LHCN-M2 (cell line): ENCODE results near the gene TBX20. TPM values are rescaled to one million over a fixed set of nuclear protein-coding genes. Genes with fewer than 3 reads are reported as not detected.

Experiments used
- DNase-seq: peaks from one replicate; pipeline ENCODE4 v3.0.0-alpha.2; 2012; ENCODE audit warnings: low read depth
- polyA plus RNA-seq: library from polyadenylated mRNA; unstranded; fragments of >200 nt; gene quantifications from one replicate; pipeline ENCODE4 v1.2.1, GENCODE V29; 2012; ENCODE audit warnings: missing spikeins
- total RNA-seq: library from RNA; depleted of rRNA; stranded (reverse); fragments of >200 nt; gene quantifications from 2 replicates; pipeline ENCODE4 v1.2.3, GENCODE V29; 2014; rRNA removed

TBX20 gene, protein sequence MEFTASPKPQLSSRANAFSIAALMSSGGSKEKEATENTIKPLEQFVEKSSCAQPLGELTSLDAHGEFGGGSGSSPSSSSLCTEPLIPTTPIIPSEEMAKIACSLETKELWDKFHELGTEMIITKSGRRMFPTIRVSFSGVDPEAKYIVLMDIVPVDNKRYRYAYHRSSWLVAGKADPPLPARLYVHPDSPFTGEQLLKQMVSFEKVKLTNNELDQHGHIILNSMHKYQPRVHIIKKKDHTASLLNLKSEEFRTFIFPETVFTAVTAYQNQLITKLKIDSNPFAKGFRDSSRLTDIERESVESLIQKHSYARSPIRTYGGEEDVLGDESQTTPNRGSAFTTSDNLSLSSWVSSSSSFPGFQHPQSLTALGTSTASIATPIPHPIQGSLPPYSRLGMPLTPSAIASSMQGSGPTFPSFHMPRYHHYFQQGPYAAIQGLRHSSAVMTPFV
- total RNA-seq: not detected in 2 replicates
- not detected for polyA plus RNA-seq

DNA sequence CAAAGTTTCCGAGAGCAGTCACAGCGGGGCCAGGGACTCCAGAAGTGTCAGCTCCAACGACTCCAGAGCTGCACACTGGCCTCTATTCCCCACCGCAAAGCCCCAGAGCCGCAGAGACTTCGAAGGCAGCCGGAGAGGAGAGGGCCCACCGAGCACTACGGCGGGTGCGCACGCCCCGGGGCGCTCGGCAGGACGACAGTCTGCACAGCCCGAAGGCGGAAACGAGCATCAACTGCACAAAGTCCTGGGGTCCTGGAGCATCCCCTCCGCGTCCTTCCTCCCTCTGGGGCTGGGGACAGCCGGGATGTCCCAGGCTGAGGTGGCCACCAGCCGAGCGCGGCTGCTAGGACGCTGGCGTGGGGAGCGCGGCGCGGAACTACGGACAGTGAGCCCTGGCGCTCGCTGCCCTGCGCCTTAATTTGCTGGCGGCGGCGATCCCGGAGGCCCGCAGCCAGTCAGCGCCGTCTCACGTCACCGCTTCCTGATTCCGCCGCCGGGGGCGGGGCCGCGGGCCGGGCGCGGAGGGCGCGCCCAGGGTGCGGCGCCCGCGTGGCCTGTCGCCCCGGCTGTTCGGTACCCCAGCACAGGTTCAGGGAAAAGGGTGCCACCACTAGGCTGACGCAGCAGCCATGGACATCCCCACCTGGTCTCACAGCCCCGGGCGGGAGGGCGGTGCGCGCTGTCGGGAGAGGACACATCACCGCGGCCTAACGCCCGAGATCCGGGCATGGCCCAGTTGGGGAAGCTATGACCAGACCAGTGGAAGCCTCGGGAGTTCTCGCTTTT, at the start of gene TBX20:
TSS of gene TBX20 (minus strand) at position 391 of the 786 bp plus-strand sequence. CDS start 480 bp downstream, outside the sequence.
- no peak for DNase-seq

DNA sequence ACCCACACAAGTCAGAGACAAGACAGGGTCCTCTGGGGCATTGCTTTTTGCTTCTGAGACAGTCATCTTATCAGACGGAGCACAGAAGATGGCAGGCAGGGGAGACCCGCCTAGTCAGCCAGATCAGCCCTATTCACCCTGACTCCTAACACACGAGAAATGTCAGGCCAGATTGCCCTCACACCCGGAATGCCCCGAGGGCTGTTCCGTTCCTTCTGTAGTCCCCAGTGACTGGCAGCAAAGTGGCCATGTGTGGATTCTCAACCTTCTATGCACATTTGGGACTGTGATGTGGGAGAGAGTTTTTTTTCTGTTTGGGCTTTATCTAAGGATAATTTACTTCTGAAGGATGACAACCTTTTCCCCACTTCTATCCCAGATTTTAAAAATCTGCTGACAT, 35.5 kb upstream of the TBX20 start:
- no peak for DNase-seq

DNA sequence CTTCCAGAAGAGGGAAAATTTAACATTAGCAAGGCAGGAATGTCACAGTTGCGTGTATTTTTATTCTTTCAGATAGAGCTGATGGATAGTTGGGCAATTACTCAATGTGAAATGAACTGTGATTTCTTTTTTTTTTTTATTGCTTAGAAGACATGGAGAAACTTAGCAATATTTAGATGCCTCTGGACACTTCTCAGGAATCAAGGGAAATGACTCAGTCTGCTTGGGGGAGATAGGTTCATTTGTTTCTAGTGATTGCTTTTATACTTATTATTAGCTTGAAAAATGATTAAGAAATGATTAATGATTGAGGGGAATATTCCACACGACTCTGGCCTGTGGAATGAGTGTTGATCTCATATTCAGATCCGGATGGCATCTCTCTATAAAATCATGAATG, 33.1 kb upstream of the TBX20 start:
- DNase-seq: no peak

DNA sequence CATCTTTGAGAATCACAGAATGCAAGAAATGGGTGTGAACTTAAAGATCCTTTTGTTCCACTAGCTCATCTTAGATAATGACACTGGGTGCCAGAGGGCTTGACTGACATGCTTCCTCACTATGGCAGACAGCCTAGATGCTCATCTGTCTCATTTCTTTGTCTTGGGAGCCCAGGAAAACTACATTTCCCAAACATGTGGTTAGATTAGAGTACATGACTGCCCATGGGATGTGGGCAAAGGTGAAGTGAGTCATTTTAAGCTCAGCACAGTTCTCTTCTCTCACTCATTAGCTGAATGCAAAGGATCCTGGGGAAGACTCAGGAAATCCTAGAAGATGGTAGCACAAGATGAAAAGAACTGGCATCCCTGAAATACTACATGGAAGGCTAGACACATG, 32.5 kb upstream of the TBX20 start:
- DNase-seq: peak; percentile 73

DNA sequence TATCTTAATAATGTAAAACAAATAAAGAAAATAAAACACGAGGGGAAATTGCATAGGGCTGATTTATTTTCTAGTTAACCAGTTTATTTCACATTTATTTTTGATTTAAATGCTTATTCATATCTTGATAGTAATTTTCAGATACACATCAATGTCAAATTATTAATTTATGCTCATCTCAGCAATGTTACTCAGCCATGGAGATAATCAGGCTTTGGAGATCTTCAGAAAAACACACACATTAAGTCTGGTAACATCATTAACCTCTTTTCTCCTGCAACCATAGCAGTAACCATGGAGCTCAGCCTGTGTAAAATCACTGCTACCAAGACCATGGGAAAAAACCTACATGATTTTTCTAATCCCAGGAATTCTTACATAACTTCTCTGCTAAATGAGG, 31.9 kb upstream of the TBX20 start:
- DNase-seq: no peak

DNA sequence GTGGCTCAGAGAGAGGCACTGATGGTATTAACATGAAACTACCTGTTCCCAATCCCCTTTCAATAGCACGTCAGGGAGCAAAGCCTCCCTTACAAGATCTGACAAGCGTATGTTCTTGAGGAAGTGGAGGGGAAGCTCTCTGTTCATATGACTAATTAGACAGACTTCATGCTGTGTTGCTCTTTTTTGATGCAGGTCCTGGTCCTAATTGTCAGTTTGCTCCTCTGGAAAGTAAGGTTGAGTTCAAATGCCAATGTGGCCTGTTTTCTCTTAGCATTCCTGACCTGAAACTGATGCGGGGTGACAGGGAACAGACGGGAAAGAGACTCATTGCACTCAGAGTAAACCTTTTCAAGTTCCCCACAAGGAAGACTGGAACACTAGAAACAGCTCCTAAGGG, 27.0 kb upstream of the TBX20 start:
- DNase-seq: no peak

DNA sequence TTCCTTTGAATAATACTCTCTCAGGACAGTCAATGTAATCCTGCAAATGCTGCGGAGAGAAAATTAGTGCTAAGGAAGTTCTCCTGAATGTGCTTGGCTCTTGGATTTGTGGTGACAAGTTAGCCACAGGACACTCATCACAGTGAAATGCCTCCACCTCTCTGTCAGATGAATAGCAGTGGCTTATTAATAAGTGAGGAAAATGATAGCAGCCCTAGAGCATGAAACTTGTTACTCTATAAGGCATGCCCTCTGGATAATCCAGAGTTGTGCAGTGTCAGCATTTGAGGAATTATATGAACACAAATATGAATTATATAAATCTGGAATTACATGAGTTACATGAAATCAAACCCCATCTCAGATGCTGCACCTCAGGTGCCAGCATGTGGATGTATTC, 23.5 kb upstream of the TBX20 start:
- DNase-seq: no peak

DNA sequence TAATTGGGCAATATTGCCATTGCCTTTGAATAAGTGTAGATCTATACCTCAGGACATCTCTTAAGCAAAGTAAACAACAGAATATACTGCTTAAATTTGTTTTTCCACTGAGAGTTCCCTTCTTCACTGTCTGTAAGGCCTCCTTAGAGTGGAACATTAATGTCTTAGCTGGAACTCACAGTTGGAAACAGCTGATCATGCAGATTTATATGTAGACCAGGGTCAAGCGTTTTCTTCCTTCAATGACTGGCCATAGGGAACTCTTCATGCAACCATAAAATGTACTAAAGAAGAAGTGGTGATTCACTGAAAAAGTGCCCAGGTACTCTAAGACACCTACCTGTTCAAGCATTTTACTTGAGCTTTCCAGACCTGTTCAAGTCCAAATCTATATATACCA, 18.3 kb upstream of the TBX20 start:
- DNase-seq: no peak

DNA sequence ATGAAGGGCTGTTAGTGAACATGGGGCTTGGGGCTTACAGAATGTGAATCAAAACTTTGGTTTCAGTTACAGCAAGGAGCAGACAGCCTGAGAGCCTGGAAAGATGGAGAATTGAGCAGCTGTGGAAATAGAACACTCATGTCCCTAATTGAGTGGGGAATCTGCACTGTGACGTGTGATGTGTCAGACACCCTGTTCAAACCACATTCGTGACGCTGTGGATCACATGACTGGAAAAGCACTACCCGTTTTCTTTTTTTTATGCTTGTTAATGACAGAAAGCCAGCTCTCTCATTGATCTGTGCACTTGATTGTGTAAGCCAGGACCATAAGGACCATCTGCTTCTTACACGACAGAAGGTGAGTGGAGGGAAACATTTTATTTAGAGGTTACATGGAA, 15.1 kb upstream of the TBX20 start:
- peak; percentile 80 for DNase-seq

DNA sequence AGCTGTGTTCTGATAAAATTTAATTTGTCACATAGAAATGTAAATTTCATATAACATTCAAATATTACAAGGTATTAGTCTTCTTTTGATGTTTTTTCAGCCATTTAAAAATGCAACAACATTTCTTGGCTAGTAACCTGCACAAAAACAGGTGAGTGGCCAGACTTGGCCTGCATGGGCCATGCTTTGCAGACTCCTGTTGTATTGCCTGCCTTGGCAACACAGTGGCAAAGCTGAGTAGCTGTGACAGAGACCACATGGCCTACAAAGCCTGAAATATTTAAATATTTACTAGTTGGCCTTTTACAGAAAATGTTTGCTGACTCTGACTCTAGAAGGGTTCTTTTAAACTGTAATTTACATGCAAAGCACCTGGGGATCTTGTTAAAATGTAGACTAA, 13.5 kb upstream of the TBX20 start:
- no peak for DNase-seq

DNA sequence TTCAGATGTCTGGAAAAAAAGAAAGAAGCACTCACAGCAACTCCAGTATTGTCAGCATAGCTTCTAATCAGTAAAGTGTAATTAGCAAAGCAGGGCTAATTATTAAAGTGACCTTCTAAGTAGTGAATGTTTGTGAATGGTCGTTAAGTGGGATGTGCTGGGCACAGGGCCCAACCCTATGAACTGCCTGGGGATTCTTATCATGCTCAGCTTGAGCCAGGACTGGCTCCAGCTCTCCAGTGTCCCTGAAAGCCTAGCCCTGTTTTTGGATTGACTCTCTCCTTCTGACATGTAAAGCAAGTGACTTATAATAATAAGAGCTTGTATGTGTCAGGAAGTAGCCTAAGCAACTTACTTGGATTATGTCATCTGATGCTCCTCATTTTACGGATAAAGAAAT, 9.5 kb upstream of the TBX20 start:
- DNase-seq: no peak

DNA sequence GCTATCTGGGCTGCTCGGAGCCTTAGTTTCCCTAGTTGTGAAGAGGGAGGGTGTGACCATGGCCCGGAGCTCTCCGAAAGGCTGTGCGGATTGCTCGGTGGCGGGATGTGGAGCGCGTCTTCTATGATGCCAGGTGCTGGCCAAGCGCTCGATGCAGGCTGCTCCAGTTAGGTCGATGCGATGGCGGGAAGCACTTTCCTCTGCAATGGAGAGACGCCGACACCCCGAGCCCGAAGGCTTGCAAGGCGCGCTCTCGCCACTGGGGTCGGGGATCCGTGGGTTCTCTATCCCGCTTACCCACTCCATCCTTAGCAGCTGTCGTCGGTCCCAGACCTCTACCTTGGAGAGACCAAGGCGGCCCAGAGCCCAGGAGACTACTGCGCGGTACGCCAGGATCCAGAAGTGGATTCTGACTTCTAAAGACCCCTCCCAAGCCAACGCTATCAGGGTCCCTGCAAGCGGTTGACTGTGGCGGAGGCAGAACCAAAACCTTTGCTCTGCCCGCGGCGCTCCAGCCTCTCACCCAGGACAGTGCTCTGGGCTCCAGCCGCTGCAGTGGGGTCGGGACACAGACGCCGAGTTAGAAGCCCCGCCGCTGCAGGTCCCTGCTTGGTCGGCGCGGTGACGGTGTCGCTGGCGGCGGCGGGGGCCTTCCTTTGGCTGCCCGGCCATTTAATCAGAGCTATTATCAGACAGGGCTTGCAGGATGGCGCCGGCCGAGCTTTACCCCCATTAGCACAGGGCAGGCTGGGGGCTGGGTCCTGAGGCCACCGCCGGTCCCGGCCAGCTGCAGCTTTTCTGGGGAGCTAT, 7.8 kb upstream of the TBX20 start:
- DNase-seq: no peak

DNA sequence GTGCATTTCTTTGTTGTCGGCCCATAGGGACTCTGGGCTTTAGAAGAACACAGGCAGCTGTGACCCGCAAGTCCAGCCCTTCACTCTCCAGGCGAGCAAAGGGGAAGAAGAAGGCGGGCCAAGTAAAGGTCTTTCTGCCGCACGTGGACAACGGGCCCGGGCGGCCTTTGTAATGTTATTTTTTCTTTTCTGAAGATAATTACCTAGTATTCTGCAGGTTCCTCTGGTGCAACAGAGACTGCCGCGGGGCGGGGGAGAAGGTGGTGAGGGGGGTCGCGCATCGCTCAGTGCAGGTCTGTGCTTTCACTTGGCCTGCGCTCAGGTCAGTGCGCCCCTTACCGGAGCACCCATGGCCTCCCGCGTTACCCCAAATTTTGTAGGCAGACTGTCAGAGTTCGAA, 7.1 kb upstream of the TBX20 start:
- DNase-seq: no peak

DNA sequence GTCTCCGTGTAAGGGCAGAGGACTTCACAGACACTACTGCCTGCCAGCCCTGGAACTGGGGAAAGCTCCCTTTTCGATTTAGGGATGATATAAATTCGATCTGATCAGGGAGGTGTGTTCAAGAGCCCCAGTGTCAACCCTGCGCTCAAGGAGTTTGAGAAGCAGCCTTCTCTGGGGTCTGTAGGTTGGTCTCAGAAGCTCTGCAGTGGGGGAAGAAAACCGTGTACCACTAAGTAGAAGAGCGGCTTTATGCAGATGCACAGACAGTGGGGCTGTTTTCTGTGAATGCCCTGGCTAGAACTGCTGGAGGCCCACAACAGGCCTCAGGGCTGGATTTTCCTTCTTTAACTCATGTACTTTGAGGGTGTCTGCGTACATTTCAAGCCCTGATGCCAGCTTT, 6.3 kb upstream of the TBX20 start:
- no peak for DNase-seq

DNA sequence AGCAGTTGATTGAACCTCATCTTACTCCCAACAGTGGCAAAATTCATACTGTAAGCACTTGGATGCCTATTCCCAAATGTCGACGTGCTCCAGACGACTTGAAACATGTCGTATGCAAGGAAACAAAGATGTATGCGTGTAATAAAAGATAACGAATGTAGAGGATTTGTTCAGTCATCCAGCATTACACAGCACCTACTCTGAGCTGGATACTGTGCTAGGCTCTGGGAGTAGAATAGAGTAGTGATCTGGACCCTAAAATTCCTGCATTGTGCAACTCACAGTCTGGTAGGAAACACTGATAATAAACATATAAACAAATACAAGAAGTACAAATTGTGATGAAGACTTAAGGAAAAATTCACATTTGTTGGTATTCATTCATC, 5.6 kb upstream of the TBX20 start:
- DNase-seq: no peak

DNA sequence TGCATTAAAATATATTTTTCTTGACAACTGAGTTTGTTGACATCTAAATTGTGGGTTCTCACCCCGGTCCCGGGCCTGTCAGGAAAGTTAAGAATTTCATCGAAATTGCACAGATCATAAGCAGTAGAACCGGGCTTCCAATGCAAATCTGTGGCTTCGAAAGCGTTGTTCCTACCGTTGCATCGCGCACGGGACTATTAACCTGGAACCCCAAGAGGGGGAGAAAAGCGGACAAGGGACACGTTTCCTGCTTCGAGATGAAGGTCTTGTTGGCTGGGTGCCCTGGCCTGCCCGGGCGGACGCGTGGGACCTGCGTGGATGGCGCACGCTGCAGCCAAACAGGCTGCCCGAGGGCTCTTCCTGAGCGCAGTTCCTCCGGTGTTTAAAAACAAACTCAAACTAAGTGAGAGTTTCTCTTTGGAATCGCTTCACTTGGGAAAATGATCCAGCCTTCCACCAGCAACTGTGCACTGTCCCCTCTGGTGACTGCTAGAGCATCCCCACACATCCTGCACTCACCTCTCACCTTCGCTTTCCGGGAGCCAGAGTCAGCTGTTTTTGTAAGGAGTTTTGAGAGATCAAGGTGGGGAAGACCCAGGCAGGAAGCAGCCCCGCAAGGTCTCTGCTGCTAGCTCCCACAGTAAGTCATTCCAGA, 5.1 kb upstream of the TBX20 start:
- DNase-seq: no peak

DNA sequence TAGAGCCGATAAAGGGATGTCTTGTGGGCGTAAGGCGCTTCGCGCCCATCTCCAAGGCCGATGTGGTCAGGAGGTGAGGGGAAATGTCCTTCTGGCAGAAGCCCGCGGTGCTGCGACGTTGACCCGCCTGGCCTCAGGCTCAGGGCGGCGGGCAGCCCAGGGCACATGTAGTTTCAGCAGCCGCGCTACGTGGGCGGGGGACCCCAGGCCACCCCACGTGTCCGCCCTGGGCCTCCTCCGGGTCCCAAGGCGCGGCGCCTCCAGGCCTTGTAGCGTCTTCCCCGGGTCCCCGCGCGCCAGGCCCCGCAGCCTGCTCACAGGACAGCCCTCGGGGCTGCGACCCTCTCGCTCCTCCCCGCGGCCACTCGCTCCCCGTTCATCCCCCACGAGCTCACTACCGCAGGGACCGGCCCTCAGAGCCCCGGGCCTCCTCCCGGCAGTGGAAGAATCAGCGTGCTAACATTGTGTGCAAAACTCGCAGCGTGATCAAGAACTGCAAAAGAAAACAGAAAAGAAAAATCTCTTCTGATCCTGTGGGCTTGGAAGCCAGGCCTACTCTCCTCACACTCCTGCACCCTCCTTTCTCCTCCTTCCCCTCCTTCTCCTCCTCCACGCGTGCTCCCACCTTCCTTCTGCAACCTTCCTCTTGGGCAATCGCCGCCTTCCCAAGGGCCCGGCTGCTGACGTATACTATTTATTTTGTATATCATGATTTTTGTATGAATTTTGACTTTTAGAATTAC, 4.4 kb upstream of the TBX20 start:
- no peak for DNase-seq

DNA sequence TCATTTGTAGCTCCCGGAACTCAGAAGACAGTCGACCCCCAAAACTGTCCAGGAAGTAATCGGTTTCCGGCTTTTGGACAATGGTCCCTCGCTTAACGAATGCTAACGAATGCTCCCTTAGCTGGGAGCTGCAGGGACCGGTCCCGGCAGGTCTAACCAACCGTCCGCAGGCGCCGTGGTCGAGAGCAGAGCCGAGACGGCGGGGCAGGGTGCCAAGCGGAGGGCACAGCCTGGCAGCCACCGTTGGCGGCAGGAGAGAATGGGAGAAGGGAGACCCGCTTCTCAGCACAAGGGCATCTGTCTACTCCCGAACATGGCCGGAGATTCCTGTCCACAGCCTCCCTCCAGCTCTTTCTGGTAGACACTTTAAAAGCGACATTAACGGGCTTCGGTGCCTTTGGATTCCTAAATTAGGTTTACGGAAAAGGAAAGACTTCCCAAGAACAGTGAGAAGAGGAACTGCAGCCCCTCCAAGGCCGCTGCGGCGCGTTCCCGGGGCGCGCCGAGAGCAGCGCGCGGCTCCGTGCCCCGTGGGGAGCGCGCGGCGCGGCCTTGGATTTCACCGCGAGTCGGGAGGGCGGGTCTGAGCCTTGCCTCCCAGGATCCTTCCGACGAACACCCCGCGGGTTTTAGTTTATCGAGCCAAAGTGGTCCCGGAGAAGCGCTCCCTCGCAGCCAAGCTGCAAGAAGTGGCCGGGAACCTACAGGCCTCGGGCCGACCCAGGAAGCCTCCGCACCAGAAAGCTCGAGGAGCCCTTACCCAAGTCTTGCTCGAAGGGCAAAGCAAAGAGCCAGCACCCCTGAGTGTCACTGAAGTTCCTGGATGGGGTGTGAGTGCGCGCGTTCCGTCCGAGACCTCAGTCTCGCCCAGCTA, 3.6 kb upstream of the TBX20 start:
- DNase-seq: no peak

DNA sequence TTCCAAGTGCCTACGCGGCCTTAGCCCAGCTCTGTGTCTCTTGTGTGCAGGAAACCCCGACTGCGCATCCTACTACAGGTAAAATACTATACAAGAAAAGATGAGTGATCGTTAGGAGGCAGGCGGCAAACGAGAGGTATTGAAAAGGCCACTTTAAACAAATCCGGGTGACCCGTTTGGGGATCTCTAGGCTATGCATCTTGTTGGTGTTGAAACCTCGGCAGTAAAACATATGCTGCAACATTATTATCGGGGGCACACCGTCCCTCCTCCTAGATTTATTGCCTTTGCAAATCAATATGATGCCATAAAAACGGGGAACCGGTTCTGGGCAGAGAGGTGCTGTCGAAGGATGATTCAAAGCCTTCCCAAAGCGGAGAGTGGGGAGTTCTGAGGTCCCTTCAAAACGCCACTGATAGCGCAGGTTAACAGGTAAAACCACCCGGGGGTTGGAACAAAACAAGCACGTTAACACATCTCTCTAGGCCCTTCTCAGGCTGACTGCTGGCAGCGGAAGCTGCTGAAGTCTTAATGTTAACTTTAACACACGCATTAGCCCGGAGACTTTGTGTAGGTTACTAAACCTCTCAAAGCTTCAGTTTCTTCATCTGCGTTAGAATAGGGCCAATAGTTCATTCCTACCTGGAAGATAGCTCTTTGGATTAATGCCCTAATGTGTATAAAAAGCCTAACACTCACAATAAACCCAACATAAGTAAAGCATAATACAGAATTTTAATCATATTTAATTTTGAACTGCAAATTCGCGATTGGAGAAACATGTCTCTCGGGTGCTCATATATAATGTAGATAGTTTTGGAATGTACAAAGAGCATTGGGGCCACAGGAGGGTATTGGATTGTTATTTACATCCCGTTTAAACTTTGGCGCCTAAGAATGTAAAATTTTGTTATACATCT, 2.6 kb upstream of the TBX20 start:
- no peak for DNase-seq
